CD4-positive, CD25-positive, alpha-beta regulatory T cell (primary cell): Measurements from ENCODE around the gene RASSF10. TPM values are rescaled to one million over a fixed set of nuclear protein-coding genes. Genes with fewer than 3 reads are reported as not detected.

Experiments used
- ATAC-seq, 2 donors: fragments of 150-1000 bp; cut with Tn5 transposase; one replicate each; pipeline ENCODE4 v1.10.0; 2021; ENCODE audit warnings: low read depth in 2 of 2, moderate number of reproducible peaks in 2 of 2, moderate library complexity in 1 of 2
- DNase-seq, 3 donors: peaks; one replicate each; pipeline versions ENCODE4 v3.0.0 to v3.0.0-alpha.2; 2012 to 2022; ENCODE audit warnings: mixed read lengths in 1 of 3
- H3K27ac ChIP-seq: one replicate; pipeline ENCODE4 v1.7.0; 2013; ENCODE audit warnings: mild to moderate bottlenecking, low read length; ENCODE audit not compliant: insufficient read depth, poor library complexity, severe bottlenecking
- H3K27me3 ChIP-seq: one replicate; pipeline ENCODE4 v1.7.0; 2013; ENCODE audit warnings: low read length; ENCODE audit not compliant: control insufficient read depth, insufficient read depth
- H3K36me3 ChIP-seq: one replicate; pipeline ENCODE4 v1.7.0; 2013; ENCODE audit warnings: mild to moderate bottlenecking, low read length, moderate library complexity; ENCODE audit not compliant: control insufficient read depth, insufficient read depth
- H3K4me1 ChIP-seq: 2 replicates; pipeline ENCODE4 v1.7.0; 2013; ENCODE audit warnings: mild to moderate bottlenecking, low read length; ENCODE audit not compliant: insufficient read depth, control insufficient read depth, poor library complexity, severe bottlenecking
- H3K4me3 ChIP-seq: one replicate; pipeline ENCODE4 v1.7.0; 2013; ENCODE audit warnings: low read depth, mild to moderate bottlenecking, low read length, moderate library complexity
- H3K9me3 ChIP-seq, 2 experiments: 1 replicate in 1 of 2; 2 replicates in 1 of 2; pipeline ENCODE4 v1.7.0; 2013; ENCODE audit warnings: low read length in 2 of 2, mild to moderate bottlenecking in 1 of 2, moderate library complexity in 1 of 2; ENCODE audit not compliant: control insufficient read depth in 2 of 2
- H3K27ac Mint-ChIP-seq, 3 donors: one replicate each; pipeline ENCODE4 v1.8.0; 2020 to 2022; ENCODE audit warnings: mild to moderate bottlenecking in 3 of 3, mixed read lengths in 3 of 3, moderate library complexity in 2 of 3
- H3K27me3 Mint-ChIP-seq: one replicate; pipeline ENCODE4 v1.8.0; 2022; ENCODE audit warnings: mild to moderate bottlenecking, mixed read lengths
- H3K36me3 Mint-ChIP-seq: one replicate; pipeline ENCODE4 v1.8.0; 2020; ENCODE audit warnings: mixed read lengths
- H3K4me1 Mint-ChIP-seq, 4 donors: one replicate each; pipeline ENCODE4 v1.8.0; 2020 to 2022; ENCODE audit warnings: mixed read lengths in 4 of 4, mild to moderate bottlenecking in 1 of 4
- H3K4me3 Mint-ChIP-seq, 4 donors: one replicate each; pipeline ENCODE4 v1.8.0; 2020 to 2022; ENCODE audit warnings: mild to moderate bottlenecking in 4 of 4, mixed read lengths in 4 of 4, moderate library complexity in 3 of 4
- H3K9me3 Mint-ChIP-seq, 7 donors: one replicate each; pipeline ENCODE4 v1.8.0; 2020 to 2022; ENCODE audit warnings: mixed read lengths in 7 of 7, mild to moderate bottlenecking in 3 of 7, moderate library complexity in 2 of 7
- polyA plus RNA-seq, 4 donors: library from polyadenylated mRNA; unstranded; fragments of 300-500 nt; fragmentation: Illumina TruSeq; gene quantifications; one replicate each; pipeline ENCODE4 v1.2.3, GENCODE V29; 2021
- total RNA-seq: library from RNA; stranded (reverse); gene quantifications from one replicate; pipeline ENCODE4 v1.2.3, GENCODE V29; 2022

Gene RASSF10
- total and polyA plus RNA-seq, 5 donors from 2014 or later = not detected

DNA sequence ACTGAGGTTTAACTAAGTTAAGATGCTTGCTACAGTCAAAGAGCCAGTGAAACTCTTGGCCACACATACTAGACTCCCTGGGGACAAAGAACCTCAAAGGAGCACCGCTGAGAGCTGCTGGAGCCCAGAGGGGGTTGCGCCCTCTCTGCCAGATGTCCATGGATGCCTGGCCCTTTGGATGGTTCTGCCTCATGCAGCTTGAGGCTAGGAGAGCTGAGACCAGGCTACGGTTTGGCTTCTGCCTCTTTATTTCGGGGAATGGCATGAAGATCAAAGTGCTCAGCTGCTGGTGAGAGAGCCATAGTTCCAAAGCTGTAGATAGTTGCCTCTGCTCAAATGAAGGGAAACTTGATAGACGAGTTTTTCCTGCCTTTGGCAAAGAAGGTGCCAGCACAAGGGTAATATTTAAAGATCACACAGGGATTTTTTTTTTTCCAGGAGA, 43.0 kb downstream of the RASSF10 start:
- no peak overlapping the region for H3K4me3 ChIP-seq
- H3K36me3 ChIP-seq = no peaks in the 10 kb centered on the region
- H3K27ac Mint-ChIP-seq = no peak overlapping the region
- H3K27ac ChIP-seq = no peak overlapping the region
- H3K36me3 Mint-ChIP-seq = no peaks in the 10 kb centered on the region
- peaks cover 0 to 3% (median 0%) of the 10 kb centered on the region in 4 donors for H3K4me1 Mint-ChIP-seq
- H3K9me3 ChIP-seq = no peaks in the 10 kb centered on the region
- ATAC-seq = no peak
- H3K9me3 Mint-ChIP-seq = peaks cover 0 to 2% (median 0%) of the 10 kb centered on the region in 7 donors
- no peak for DNase-seq
- peaks cover 5% of the 10 kb centered on the region for H3K27me3 Mint-ChIP-seq
- no peaks in the 10 kb centered on the region for H3K4me1 ChIP-seq
- peaks cover 3% of the 10 kb centered on the region for H3K27me3 ChIP-seq
- no peak overlapping the region for H3K4me3 Mint-ChIP-seq

GRCh38 chr11:13053255-13053917, 44.3 kb downstream of the RASSF10 start:
- no peak overlapping the region for H3K4me3 ChIP-seq
- no peaks in the 10 kb centered on the region for H3K9me3 ChIP-seq
- no peak overlapping the region for H3K27ac ChIP-seq
- peaks cover 0 to 2% (median 0%) of the 10 kb centered on the region in 7 donors for H3K9me3 Mint-ChIP-seq
- peaks cover 5% of the 10 kb centered on the region for H3K27me3 Mint-ChIP-seq
- H3K36me3 ChIP-seq = no peaks in the 10 kb centered on the region
- no peak overlapping the region for H3K4me3 Mint-ChIP-seq
- no peak overlapping the region for H3K27ac Mint-ChIP-seq
- H3K4me1 Mint-ChIP-seq = peaks cover 0 to 3% (median 0%) of the 10 kb centered on the region in 4 donors
- ATAC-seq (no peak), DNase-seq (no peak)
- peaks cover 3% of the 10 kb centered on the region for H3K27me3 ChIP-seq
- no peaks in the 10 kb centered on the region for H3K4me1 ChIP-seq
- H3K36me3 Mint-ChIP-seq = no peaks in the 10 kb centered on the region

DNA sequence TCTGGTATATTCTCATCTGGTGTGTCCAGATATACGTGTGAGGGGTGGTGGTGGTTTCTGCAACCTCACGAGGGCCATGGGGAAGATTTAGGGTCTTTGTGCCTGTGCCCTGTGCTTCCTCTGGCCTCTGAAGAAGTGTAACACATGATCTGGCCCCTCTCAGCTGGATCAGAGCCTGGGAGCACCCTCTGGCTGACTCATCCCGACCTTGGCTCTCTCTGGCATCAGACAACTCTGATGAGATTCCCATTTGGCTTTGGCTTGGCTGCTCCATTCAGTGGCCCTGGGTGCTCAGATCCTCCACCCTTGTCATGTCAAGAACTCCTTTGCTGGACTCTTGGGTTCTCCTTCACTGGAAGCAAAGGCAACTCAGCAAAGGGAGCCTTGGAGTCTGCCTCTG, 45.2 kb downstream of the RASSF10 start:
- Histone ChIP-seq H3K4me1 (no peaks in the 10 kb centered on the region), H3K4me3 (no peak overlapping the region), H3K36me3 (no peaks in the 10 kb centered on the region), H3K27me3 (peaks cover 3% of the 10 kb centered on the region), H3K9me3 (no peaks in the 10 kb centered on the region), H3K27ac (no peak overlapping the region)
- Mint-ChIP-seq H3K27me3 (peaks cover 5% of the 10 kb centered on the region), H3K27ac (no peak overlapping the region), H3K4me1 (peaks cover 0 to 3% (median 0%) of the 10 kb centered on the region in 4 donors), H3K4me3 (no peak overlapping the region), H3K9me3 (peaks cover 0 to 2% (median 0%) of the 10 kb centered on the region in 7 donors), H3K36me3 (no peaks in the 10 kb centered on the region)
- DNase-seq (no peak), ATAC-seq (no peak)

GRCh38 chr11:13055200-13055599, 46.1 kb downstream of the RASSF10 start:
- H3K4me3 ChIP-seq = no peak overlapping the region
- peaks cover 0 to 3% (median 0%) of the 10 kb centered on the region in 4 donors for H3K4me1 Mint-ChIP-seq
- no peak overlapping the region for H3K27ac Mint-ChIP-seq
- H3K36me3 Mint-ChIP-seq = no peaks in the 10 kb centered on the region
- H3K4me1 ChIP-seq = no peaks in the 10 kb centered on the region
- peaks cover 5% of the 10 kb centered on the region for H3K27me3 Mint-ChIP-seq
- H3K9me3 ChIP-seq = no peaks in the 10 kb centered on the region
- DNase-seq = peak in 1 of 3 donors; percentile 6
- no peak for ATAC-seq
- peaks cover 0 to 2% (median 0%) of the 10 kb centered on the region in 7 donors for H3K9me3 Mint-ChIP-seq
- no peak overlapping the region for H3K27ac ChIP-seq
- H3K4me3 Mint-ChIP-seq = no peak overlapping the region
- no peaks in the 10 kb centered on the region for H3K36me3 ChIP-seq
- peaks cover 3% of the 10 kb centered on the region for H3K27me3 ChIP-seq

DNA sequence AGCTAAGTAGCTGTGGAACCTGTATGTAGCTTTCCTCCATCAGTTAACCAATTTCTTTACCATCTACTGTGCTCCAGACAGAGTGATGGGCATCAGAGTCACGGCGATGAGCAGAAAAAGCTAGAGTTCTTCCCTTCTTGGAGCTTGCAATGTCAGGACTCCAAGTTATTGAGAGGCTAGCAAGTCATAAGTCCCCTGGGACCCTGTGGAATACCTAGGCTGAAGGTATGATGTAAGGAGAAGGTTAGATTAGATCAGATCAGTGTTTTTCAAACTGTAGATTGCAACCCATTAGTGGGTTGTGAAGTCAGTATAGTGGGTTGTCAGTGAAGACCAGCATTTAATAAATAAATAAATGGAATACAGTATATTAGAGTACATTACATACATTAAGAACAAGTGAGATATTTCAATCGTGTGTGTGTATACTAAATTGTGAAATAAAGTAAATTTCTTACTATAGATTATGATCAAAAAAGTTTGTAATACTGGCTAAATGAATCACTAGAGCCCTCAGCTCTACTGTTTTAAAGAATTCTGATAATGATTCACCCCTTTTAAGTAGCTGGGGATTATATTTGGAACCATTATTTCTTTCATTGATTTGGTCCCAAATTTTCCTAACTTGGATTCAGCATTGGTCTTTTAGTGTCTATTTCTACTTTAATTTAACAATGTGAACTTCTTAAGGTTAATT, 52.3 kb downstream of the RASSF10 start:
- H3K27me3 Mint-ChIP-seq = no peaks in the 10 kb centered on the region
- ATAC-seq = no peak
- H3K9me3 Mint-ChIP-seq = peaks cover 0 to 4% (median 0%) of the 10 kb centered on the region in 7 donors
- no peaks in the 10 kb centered on the region for H3K9me3 ChIP-seq
- no peak overlapping the region for H3K4me3 Mint-ChIP-seq
- H3K27ac ChIP-seq = no peak overlapping the region
- H3K4me1 ChIP-seq = no peaks in the 10 kb centered on the region
- no peak overlapping the region for H3K4me3 ChIP-seq
- no peaks in the 10 kb centered on the region for H3K4me1 Mint-ChIP-seq
- no peaks in the 10 kb centered on the region for H3K36me3 Mint-ChIP-seq
- DNase-seq = no peak
- no peaks in the 10 kb centered on the region for H3K36me3 ChIP-seq
- H3K27ac Mint-ChIP-seq = no peak overlapping the region
- peaks cover 2% of the 10 kb centered on the region for H3K27me3 ChIP-seq
